ENCODE measurements around the gene RBFOX2.

The RBFOX2 gene

DNA sequence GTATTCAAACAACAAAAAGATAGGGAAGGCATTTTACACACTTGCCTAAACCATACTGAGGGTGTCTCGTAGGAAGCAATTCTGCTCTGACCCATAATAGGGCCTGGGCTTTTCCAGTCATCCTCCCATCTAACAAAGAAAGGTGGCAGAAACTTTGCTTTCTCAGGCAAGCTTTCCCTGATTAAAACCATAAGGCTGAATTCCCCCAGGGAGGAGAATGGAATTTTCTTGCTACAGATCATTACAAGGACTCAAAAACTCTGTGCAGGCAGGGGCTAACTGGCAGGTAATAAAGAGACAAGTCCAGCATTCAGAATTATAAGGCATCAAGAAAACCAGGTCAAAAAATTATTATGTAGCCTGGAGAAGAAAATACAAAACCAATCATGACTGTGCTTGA is 90.4 kb downstream of the RBFOX2 start:
- DNase-seq (ENCODE audit: low read depth in 2 of 2) = no peak

- no peak for DNase-seq (ENCODE audit: low read depth in 2 of 2)
Observed at GRCh38 chr22:35930933-35931332, 97.7 kb downstream of the RBFOX2 start.

DNA sequence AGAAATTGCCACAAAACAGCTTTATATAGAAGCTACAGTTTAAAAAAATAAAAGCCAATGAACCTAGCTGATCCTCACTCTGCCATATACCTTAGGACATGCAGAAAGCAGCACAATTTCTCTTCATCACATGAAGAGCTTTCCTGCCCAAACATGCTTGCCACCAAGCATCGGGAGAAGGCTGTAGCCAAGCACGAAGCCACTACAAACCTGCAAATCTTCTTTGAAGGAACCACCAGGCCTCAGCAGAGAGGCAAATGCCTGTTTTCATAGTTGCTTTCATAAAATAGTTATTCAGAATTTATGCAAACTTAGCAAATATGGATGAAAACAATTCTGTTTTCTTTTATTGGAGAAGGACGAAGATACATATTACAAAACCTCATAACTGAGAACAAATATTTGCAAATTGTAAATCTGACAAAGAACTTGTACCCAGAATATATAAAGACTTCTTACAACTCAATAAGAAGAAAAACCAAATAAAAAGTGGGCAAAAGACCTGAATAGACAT is 100.3 kb downstream of the RBFOX2 start:
- no peak for DNase-seq (ENCODE audit: low read depth in 2 of 2)

GRCh38 chr22:35923026-35923425 is 105.6 kb downstream of the RBFOX2 start:
- no peak for DNase-seq (ENCODE audit: low read depth in 2 of 2)

- no peak for DNase-seq (ENCODE audit: low read depth in 2 of 2)
Observed at GRCh38 chr22:35921777-35922176, 106.8 kb downstream of the RBFOX2 start.

GRCh38 chr22:35921044-35921443 is 107.6 kb downstream of the RBFOX2 start:
- no peak for DNase-seq (ENCODE audit: low read depth in 2 of 2)

GRCh38 chr22:35919002-35919542 is 109.6 kb downstream of the RBFOX2 start:
- DNase-seq (ENCODE audit: low read depth in 2 of 2) = no peak

DNA sequence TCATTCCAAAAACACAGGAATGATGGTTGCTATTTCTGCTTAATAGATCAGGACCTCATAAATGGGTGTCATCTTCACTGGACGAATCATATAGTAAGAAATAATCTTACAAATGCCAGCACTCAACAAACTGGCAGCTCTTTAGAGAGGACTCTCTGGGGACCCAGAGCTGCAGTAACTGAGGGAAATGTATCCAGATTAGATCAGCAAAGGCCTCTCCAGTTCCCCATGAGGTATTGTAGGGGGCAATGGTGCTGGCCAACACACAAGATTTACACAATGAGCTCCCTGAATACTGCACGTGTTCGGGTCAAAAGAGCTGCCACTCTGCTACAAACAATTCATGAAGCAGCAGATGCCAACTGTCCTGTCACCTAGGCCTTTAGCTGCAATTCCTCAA is 110.2 kb downstream of the RBFOX2 start:
- no peak for DNase-seq (ENCODE audit: low read depth in 2 of 2)

GRCh38 chr22:35917651-35918050 is 111.0 kb downstream of the RBFOX2 start:
- no peak for DNase-seq (ENCODE audit: low read depth in 2 of 2)

- DNase-seq (ENCODE audit: low read depth in 2 of 2) = no peak
Observed at GRCh38 chr22:35915477-35916013, 113.1 kb downstream of the RBFOX2 start.

- no peak for DNase-seq (ENCODE audit: low read depth in 2 of 2)
Observed at GRCh38 chr22:35914665-35915476, 113.8 kb downstream of the RBFOX2 start.

DNA sequence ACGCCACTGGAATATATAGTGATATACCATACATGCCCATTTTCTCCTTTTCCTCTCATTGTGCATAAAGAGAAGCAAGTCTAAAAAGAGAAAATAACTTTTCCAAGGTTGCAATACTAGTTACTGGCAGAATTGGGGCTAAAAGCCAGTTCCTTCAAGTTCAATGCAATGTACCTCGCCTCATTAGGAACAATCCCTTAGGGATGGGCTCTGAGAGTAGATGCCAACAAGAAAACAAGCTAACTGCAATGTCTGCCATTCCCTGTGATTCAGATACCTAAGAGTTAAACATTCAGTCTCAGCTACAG is 114.3 kb downstream of the RBFOX2 start:
- no peak for DNase-seq (ENCODE audit: low read depth in 2 of 2)

DNA sequence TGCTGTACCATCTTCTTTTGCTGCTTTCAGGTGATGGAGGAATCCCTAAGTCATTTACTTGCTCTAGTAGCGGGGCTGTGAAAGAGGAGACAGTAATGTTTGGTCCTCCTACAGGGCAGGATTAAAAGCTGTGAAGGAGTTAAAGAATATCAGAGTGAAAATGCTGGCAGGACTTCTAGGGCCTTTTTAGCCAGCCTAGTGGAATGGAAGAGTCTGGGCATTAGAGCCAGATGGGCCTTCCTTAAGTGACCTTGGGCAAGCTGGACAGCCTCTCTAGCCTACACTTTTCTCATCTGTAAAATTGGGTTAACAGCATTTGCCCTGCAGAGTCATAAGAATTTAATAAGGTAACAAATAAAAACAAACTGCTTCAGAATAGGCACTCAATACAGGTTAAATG is 114.7 kb downstream of the RBFOX2 start:
- DNase-seq (ENCODE audit: low read depth in 2 of 2) = no peak

DNA sequence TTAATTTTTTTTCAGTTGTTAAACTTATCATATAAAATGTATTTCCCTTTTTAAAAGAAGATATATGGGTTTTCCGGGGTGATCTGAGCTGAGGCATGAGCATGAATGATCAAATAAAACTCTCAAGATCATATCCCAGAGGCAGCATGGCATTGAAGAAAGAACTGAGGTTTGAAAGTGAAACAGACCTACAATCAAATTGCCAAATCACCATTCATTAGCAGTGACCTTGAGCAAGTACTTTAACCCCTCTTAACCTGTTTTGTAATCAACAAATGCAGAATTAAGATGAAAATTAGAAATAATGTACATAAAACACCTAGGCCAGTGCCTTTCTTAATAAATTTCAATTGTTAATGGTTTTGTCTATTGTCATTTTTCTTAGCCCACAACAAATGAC is 116.0 kb downstream of the RBFOX2 start:
- DNase-seq (ENCODE audit: low read depth in 2 of 2) = no peak

- DNase-seq (ENCODE audit: low read depth in 2 of 2) = no peak
Observed at GRCh38 chr22:35911877-35912276, 116.7 kb downstream of the RBFOX2 start.

- DNase-seq (ENCODE audit: low read depth in 2 of 2) = no peak
Observed at GRCh38 chr22:35910926-35911325, 117.7 kb downstream of the RBFOX2 start.

GRCh38 chr22:35910003-35910769 is 118.4 kb downstream of the RBFOX2 start:
- DNase-seq (ENCODE audit: low read depth in 2 of 2) = no peak

DNA sequence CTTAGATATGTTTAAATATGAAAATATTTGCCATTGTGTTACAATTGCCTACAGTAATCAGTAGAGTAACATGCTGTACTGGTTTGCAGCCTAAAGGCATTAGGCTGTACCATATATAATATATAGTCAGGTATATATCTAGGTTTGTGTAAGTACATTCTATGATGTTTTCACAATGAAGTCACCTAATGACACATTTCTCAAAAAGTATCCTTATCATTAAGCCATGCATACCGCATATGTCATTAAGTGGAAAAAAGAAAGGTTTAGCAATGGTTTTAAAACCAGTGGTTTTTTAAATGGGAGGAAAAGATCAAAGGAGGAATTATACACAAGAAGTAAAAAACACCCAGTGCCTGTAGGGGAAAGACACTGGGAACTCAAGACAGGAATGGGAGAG is 122.7 kb downstream of the RBFOX2 start:
- no peak for DNase-seq (ENCODE audit: low read depth in 2 of 2)

DNA sequence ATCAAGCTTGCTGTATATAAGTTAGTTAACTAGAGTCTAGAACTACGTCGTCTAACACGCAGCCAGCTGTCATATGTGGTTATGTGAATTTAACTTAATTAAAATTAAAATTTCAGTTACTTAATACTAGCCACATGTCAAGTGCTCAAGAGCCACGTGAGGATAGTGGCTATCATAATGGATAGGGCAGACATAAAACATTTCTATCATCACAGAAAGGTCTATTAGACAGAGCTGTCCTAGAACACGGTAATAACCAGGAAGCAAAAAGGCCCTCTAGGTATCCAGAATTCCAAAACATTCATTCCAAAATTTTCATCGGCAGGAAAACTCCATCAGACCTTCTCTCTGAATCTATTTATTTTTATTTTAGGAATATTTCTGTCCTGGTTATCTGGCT is 123.9 kb downstream of the RBFOX2 start:
- no peak for DNase-seq (ENCODE audit: low read depth in 2 of 2)

DNA sequence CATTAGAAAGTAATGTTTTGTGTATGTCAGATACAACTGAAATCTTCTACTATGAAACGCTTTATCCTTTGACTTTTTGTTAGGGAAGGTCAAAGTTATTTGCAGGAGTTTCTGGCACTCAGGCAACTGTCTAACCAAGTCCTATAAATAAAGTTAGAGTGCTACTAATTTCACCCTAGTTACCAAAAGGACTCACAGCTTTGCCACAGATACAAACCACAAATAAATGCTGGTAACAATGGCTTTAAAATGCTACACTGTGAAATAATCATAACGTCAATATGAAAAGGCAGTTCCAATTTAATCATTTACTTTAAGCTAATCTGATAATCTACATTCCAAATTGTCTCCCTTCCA is 124.3 kb downstream of the RBFOX2 start:
- no peak for DNase-seq (ENCODE audit: low read depth in 2 of 2)

- no peak for DNase-seq (ENCODE audit: low read depth in 2 of 2)
Observed at GRCh38 chr22:35903571-35904335, 124.9 kb downstream of the RBFOX2 start.

All from stimulated activated CD4-positive, alpha-beta T cell treated with anti-CD3 and anti-CD28 coated beads, Interleukin-15, amount 100 ng/mL, for 48 hours (primary cell).